ENCODE results near the gene TBC1D10A. TPM values are rescaled to one million over a fixed set of nuclear protein-coding genes. Genes with fewer than 3 reads are reported as not detected.

TBC1D10A gene
- total and polyA plus RNA-seq, 12 donors, result 3.2 to 9.5 (median 5.7) TPM

GRCh38 chr22:30280505-30280904, 46.2 kb downstream of the TBC1D10A start:
- Histone ChIP-seq H3K9me3 (no peaks in the 10 kb centered on the region), H3K4me3 (no peak overlapping the region), H3K36me3 (peaks cover 0 to 19% (median 9%) of the 10 kb centered on the region in 9 donors), H3K27me3 (no peaks in the 10 kb centered on the region), H3K27ac (no peak overlapping the region), H3K4me1 (peaks cover 0 to 69% (median 12%) of the 10 kb centered on the region in 9 donors)
- DNase-seq (no peak), ATAC-seq (no peak)
- 78 to 87% methylated on average over 8 of the region's 8 CpGs for WGBS, 2 donors
- TF ChIP-seq CTCF (IDR thresholded peaks at IDR 0.05), result no peak
- intact Hi-C loops (cut with DNase I), result loop anchor here in 1 of 10 donors (10.0 kb wide), 1 partner anchor 74 kb away; the partner anchor contains the start of genes CCDC157 and SF3A1

GRCh38 chr22:30279932-30280331, 46.8 kb downstream of the TBC1D10A start:
- DNase-seq (no peak), ATAC-seq (no peak)
- H3K27ac ChIP-seq, result peak overlapping the region in 1 of 10 donors; percentile 20
- no peaks in the 10 kb centered on the region for H3K27me3 ChIP-seq
- no peak overlapping the region for H3K4me3 ChIP-seq
- intact Hi-C loops (cut with DNase I), result loop anchor here in 1 of 10 donors (10.0 kb wide), 1 partner anchor 75 kb away; the partner anchor contains the start of genes CCDC157 and SF3A1
- H3K9me3 ChIP-seq, result no peaks in the 10 kb centered on the region
- no peak for TF ChIP-seq CTCF (IDR thresholded peaks at IDR 0.05)
- 94 to 95% methylated on average over 5 of the region's 5 CpGs for WGBS, 2 donors
- H3K4me1 ChIP-seq, result peaks cover 0 to 74% (median 12%) of the 10 kb centered on the region in 9 donors
- H3K36me3 ChIP-seq, result peaks cover 0 to 14% (median 3%) of the 10 kb centered on the region in 9 donors

GRCh38 chr22:30279046-30279788, 47.5 kb downstream of the TBC1D10A start:
- no peaks in the 10 kb centered on the region for H3K9me3 ChIP-seq
- peak overlapping the region in 1 of 10 donors; percentile 82 for H3K27ac ChIP-seq
- H3K4me1 ChIP-seq, result peaks cover 0 to 82% (median 12%) of the 10 kb centered on the region in 9 donors
- 70% methylated on average over 16 of the region's 16 CpGs for WGBS, 2 donors
- H3K27me3 ChIP-seq, result no peaks in the 10 kb centered on the region
- intact Hi-C loops (cut with DNase I), result no loop called here
- peak in 7 of 8 donors; percentile 40 to 69 (median 54) for ATAC-seq
- peaks cover 0 to 6% (median 0%) of the 10 kb centered on the region in 9 donors for H3K36me3 ChIP-seq
- H3K4me3 ChIP-seq, result no peak overlapping the region
- no peak for TF ChIP-seq CTCF (IDR thresholded peaks at IDR 0.05)
- peak; percentile 24 to 58 for DNase-seq

GRCh38 chr22:30277547-30278344, 49.0 kb downstream of the TBC1D10A start:
- no peaks in the 10 kb centered on the region for H3K27me3 ChIP-seq
- H3K9me3 ChIP-seq, result no peaks in the 10 kb centered on the region
- H3K27ac ChIP-seq, result peak overlapping the region in 9 of 10 donors; percentile 23 to 82 (median 44)
- H3K4me3 ChIP-seq, result peak overlapping the region in 2 of 10 donors; percentile 5 to 16
- intact Hi-C loops (cut with DNase I), result no loop called here
- peaks cover 0 to 89% (median 12%) of the 10 kb centered on the region in 9 donors for H3K4me1 ChIP-seq
- DNase-seq, result peak in 1 of 2 donors; percentile 36
- H3K36me3 ChIP-seq, result no peaks in the 10 kb centered on the region
- 43 to 53% methylated on average over 14 of the region's 14 CpGs for WGBS, 2 donors
- TF ChIP-seq CTCF (IDR thresholded peaks at IDR 0.05), result no peak
- peak; percentile 21 to 72 (median 53) for ATAC-seq
